Measurements from ENCODE around the gene MFRP.
A peak's percentile ranks its signal among the peaks of the same experiment; 100 is the strongest.

Gene MFRP

GRCh38 chr11:119316016-119316728 is 30.3 kb downstream of the MFRP start:
- DNase-seq, result peak; percentile 65

GRCh38 chr11:119315131-119316015 is 31.1 kb downstream of the MFRP start:
- DNase-seq, result peak; percentile 78

- no peak for DNase-seq
These were observed 31.8 kb downstream of the MFRP start for GRCh38 chr11:119314726-119315125.

GRCh38 chr11:119310682-119311052 is 35.8 kb downstream of the MFRP start:
- no peak for DNase-seq

GRCh38 chr11:119309953-119310681 is 36.4 kb downstream of the MFRP start:
- no peak for DNase-seq

- DNase-seq, result no peak
These were observed 37.1 kb downstream of the MFRP start for GRCh38 chr11:119309411-119309810.

GRCh38 chr11:119307974-119308373 is 38.5 kb downstream of the MFRP start:
- DNase-seq, result no peak

GRCh38 chr11:119307219-119307618 is 39.3 kb downstream of the MFRP start:
- no peak for DNase-seq

- DNase-seq, result peak; percentile 73
These were observed 40.1 kb downstream of the MFRP start for GRCh38 chr11:119306373-119306890.

GRCh38 chr11:119305556-119306372 is 40.7 kb downstream of the MFRP start:
- DNase-seq, result no peak

GRCh38 chr11:119303227-119303718 is 43.2 kb downstream of the MFRP start:
- no peak for DNase-seq

GRCh38 chr11:119300198-119300964 is 46.1 kb downstream of the MFRP start:
- DNase-seq, result no peak

- no peak for DNase-seq
These were observed 47.1 kb downstream of the MFRP start for GRCh38 chr11:119299416-119299815.

GRCh38 chr11:119298726-119299125 is 47.8 kb downstream of the MFRP start:
- no peak for DNase-seq

GRCh38 chr11:119297938-119298337 is 48.6 kb downstream of the MFRP start:
- no peak for DNase-seq

- DNase-seq, result no peak
These were observed 51.3 kb downstream of the MFRP start for GRCh38 chr11:119295178-119295577.

- no peak for DNase-seq
These were observed 53.0 kb downstream of the MFRP start for GRCh38 chr11:119293461-119293860.

- no peak for DNase-seq
These were observed 55.5 kb downstream of the MFRP start for GRCh38 chr11:119290894-119291497.
